PFSK-1 (cell line): Measurements from ENCODE around the gene CNPY3. TPM values are rescaled to one million over a fixed set of nuclear protein-coding genes. Genes with fewer than 3 reads are reported as not detected.

Experiments
- FOXP2 ChIP-seq: optimal IDR thresholded peaks from 2 replicates; pipeline ENCODE3; 2011; ENCODE audit warnings: borderline replicate concordance, control low read depth, inconsistent platforms; ENCODE audit not compliant: insufficient read depth; ENCODE audit errors: extremely low read length, extremely low read depth
- POLR2AphosphoS5 ChIP-seq: IDR thresholded peaks from 2 replicates; pipeline ENCODE4 v1.6.1; 2012; ENCODE audit warnings: low read depth, mild to moderate bottlenecking, control low read depth, low read length, moderate library complexity
- REST ChIP-seq, 2 experiments: IDR thresholded peaks; 2 replicates each; pipeline versions ENCODE4 v1.6.1 to v1.8.0; 2011 to 2012; ENCODE audit warnings: low read depth in 2 of 2, low read length in 2 of 2, control low read depth in 1 of 2, inconsistent platforms in 1 of 2, mild to moderate bottlenecking in 1 of 2, moderate library complexity in 1 of 2; ENCODE audit not compliant: insufficient read depth in 1 of 2
- SIN3A ChIP-seq: IDR thresholded peaks from 2 replicates; pipeline ENCODE4 v1.6.1; 2012; ENCODE audit warnings: mild to moderate bottlenecking, low read length, moderate library complexity, borderline replicate concordance; ENCODE audit not compliant: insufficient read depth
- TAF1 ChIP-seq: IDR thresholded peaks from 2 replicates; pipeline ENCODE4 v1.6.1; 2012; ENCODE audit warnings: low read length, control low read depth, borderline replicate concordance; ENCODE audit not compliant: insufficient read depth
- polyA plus RNA-seq: library from polyadenylated mRNA; unstranded; fragments of >200 nt; gene quantifications from one replicate; pipeline ENCODE4 v1.2.1, GENCODE V29; 2012; ENCODE audit warnings: low read depth, missing spikeins; ENCODE audit not compliant: insufficient read length

Gene CNPY3
- polyA plus RNA-seq: 56.2 TPM

GRCh38 chr6:42928986-42929820, at the start of gene CNPY3:
Gene CNPY3 (plus strand): TSS chr6:42929480. CDS start chr6:42929571, 91 bp downstream.
- TF ChIP-seq REST (IDR thresholded peaks at IDR 0.05; ENCODE audit: insufficient read depth in 1 of 2, low read depth in 2 of 2, low read length in 2 of 2): no peak
- TF ChIP-seq FOXP2: peak; percentile 75
- peak; percentile 68; the same call in 1 of the 2 replicates for TF ChIP-seq SIN3A
- TF ChIP-seq POLR2AphosphoS5: peak; percentile 74
- no peak; the same call in 1 of the 2 replicates for TF ChIP-seq TAF1

- TF ChIP-seq FOXP2 (no peak), SIN3A (no peak), REST (IDR thresholded peaks at IDR 0.05; ENCODE audit: insufficient read depth in 1 of 2, low read depth in 2 of 2, low read length in 2 of 2) (no peak), POLR2AphosphoS5 (no peak), TAF1 (no peak)
Observed at GRCh38 chr6:42885702-42886101, 43.6 kb upstream of the CNPY3 start.

GRCh38 chr6:42889815-42890214, 39.5 kb upstream of the CNPY3 start:
- TF ChIP-seq SIN3A (no peak), POLR2AphosphoS5 (no peak), REST (IDR thresholded peaks at IDR 0.05; ENCODE audit: insufficient read depth in 1 of 2, low read depth in 2 of 2, low read length in 2 of 2) (no peak), TAF1 (no peak), FOXP2 (no peak)

- TF ChIP-seq REST (IDR thresholded peaks at IDR 0.05; ENCODE audit: insufficient read depth in 1 of 2, low read depth in 2 of 2, low read length in 2 of 2) (no peak), SIN3A (peak; percentile 67; the same call in 1 of the 2 replicates), POLR2AphosphoS5 (peak; percentile 99), FOXP2 (peak; percentile 92), TAF1 (peak; percentile 94)
Observed at GRCh38 chr6:42890311-42891198, 38.7 kb upstream of the CNPY3 start.
